Mesenteric fat pad (tissue), 1 donor: Measurements from ENCODE around the gene TAS2R1. TPM values are rescaled to one million over a fixed set of nuclear protein-coding genes. Genes with fewer than 3 reads are reported as not detected.

ENCODE experiments used
- DNase-seq: peaks from one replicate; pipeline ENCODE4 v3.0.0-alpha.2; 2020; ENCODE audit warnings: low spot score
- total RNA-seq: library from RNA; stranded (reverse); fragmentation: NEBNext Ultra II Directional; extraction: Animal tissue kit (Norgen Biotek cat#: 25700); gene quantifications from one replicate; pipeline ENCODE4 v1.2.1, GENCODE V29; 2021
- donor health status: DM: yes; HTN: yes; CAD: no.

TAS2R1 gene
- total RNA-seq, 1 donor from 2014 or later: not detected

DNA sequence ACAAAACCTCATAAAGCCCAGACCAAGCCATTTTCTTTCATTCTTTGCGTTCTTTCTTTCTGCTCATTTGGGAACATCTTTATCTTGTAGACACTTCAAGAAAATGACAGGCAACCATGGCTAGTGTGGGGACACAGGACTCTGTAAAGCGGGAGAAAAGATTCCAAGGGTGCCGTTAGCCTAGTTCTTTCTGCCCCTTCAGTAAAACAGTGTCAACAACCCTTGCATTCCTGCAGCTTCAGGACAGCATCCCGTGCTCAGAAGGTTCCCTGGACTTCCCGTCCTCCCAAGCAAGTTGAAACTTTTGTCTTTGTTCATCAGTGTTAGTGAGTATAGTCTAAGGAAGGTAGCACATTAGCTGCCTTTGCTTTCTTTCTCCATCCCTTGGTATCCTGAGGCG lies 41.9 kb downstream of the TAS2R1 start:
- no peak for DNase-seq

DNA sequence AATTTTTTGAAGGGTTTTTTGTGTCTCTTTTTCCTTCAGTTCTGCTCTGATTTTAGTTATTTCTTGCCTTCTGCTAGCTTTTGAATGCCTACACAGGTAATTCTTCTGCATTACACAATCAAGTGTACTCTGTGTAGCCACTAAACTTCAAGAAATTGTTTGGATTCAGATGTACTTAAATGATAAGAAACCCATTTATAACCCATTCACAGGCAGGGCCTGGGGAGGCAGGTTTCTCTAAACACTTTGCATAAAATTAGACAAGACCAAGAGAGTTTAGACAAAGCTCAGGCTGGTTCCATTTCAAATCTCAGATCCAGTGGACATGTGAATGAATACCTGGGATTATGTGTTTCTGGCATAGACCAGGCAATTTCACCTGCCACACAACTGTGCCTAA lies 43.0 kb downstream of the TAS2R1 start:
- no peak for DNase-seq

DNA sequence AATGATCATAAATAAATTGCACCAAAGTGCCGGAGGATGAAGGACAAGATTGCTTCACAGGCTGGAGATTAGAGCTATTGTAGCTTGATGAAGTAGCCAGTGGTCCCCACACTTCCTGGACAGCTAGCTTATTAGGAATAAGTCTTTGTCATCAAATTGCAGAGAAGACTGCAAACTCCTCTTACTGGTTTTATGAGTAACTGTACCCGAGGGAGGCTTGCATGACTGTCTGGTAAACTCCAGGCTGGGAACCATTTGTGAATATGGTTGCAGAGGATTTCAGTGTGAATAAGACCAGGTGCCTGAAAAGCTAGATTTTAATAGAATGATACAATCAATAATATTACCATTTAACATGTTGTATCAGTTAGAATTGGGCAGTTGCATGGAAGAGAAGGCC lies 47.7 kb downstream of the TAS2R1 start:
- DNase-seq: no peak

Other genes starting within 250 kb of the TAS2R1 start
- gene SEMA5A, start 84.3 kb downstream of the TAS2R1 start, total RNA-seq: 7.9 TPM